ENCODE results near the gene KCNAB1.

GRCh38 chr3:156181509-156181908 lies 61.1 kb downstream of the KCNAB1 start:
- TF ChIP-seq CTCF (IDR thresholded peaks at IDR 0.05 in 2 of 3, conservative IDR thresholded peaks at IDR 0.05 in 1 of 3; ENCODE audit: borderline replicate concordance in 1 of 3, insufficient read depth in 1 of 3, low read depth in 2 of 3, low read length in 2 of 3) = no peak
- no peak for TF ChIP-seq ZFX (IDR thresholded peaks at IDR 0.05)
- no peak for TF ChIP-seq SIN3A (IDR thresholded peaks at IDR 0.05; ENCODE audit: low read depth)
- TF ChIP-seq ZBTB33 (IDR thresholded peaks at IDR 0.05; ENCODE audit: extremely low read depth, insufficient replicate concordance, low read length) = no peak
- TF ChIP-seq, protein P1, sequence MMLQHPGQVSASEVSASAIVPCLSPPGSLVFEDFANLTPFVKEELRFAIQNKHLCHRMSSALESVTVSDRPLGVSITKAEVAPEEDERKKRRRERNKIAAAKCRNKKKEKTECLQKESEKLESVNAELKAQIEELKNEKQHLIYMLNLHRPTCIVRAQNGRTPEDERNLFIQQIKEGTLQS (IDR thresholded peaks at IDR 0.05) = no peak
- TF ChIP-seq ZNF274 (IDR thresholded peaks at IDR 0.05; ENCODE audit: low read depth, low read length) = no peak
- TF ChIP-seq FOSL1 (IDR thresholded peaks at IDR 0.05; ENCODE audit: low read depth) = no peak
- TF ChIP-seq POLR2A (IDR thresholded peaks at IDR 0.05; ENCODE audit: borderline replicate concordance, extremely low read depth, insufficient read depth, insufficient read length) = no peak

Measured in HCT116 (cell line).